RPMI8226 (cell line): Measurements from ENCODE around the gene NKD1.
A peak's percentile ranks its signal among the peaks of the same experiment; 100 is the strongest.

ENCODE experiments used
- DNase-seq: peaks from one replicate; pipeline ENCODE4 v3.0.0-alpha.2; 2015

NKD1 gene

DNA sequence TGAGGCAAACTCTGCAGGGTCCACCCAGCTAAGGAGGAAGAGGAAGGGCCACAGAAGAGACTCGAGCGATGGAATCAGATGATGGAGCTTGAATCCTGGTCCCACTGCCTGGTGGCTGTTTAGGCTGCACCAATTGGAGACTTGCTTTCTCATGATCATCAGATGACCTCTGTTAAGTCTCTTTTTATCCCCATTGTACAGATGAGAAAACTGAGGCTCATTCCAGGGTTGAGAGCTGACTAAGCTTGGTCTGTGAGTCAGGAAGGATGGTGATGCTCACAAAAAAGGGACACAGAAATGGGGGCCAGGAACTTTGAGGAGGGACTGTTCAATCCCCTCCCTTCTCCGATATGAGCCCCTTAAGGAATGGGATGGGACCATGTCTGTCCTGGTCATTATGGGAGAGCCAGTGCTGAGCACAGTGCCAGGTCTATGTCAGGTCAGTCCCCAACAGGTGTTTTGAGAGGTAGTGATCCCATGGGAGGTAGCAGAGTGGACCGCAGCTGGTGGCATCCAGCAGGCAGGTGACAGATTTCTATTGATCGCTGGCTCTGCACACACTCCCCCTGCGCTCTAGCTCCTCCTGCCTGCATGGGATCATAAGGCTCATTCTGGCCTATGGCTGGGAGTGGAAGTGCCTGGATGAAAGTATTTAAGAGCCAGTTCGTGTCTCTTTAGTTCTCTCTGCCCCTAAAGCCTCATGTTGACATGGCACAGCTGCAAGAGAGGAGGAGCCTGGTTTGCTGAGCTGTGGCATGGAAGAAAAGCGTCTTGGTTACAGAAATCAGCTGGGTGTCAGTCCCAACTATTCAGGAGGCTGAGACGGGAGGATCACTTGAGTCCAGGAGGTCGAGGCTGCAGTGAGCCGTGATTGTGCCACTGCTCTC lies 105.7 kb downstream of the NKD1 start:
- DNase-seq: no peak

DNA sequence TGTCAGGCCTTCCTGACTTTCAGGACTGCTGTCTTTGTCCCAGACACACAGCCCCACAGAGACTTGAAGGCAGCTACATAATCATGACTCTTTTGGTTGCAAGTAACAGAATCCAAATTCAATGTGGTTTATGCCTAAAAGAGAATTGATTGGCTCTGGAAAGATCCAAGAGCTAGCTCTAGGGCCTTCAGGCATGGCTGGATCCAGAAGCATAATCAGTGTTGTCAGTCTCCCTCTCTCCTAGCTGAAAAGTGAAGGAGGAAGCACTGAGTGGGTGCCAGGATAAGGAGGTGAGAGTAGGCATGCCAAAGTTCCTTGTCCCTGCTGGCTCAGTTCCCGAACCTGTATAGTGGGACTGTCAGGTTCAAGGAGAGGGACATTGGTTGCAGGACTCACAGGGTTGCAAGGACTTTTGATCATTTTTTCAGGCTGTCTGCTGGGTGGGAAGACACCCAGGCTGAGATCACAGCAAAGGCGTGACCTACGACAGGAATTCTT lies 107.4 kb downstream of the NKD1 start:
- no peak for DNase-seq

DNA sequence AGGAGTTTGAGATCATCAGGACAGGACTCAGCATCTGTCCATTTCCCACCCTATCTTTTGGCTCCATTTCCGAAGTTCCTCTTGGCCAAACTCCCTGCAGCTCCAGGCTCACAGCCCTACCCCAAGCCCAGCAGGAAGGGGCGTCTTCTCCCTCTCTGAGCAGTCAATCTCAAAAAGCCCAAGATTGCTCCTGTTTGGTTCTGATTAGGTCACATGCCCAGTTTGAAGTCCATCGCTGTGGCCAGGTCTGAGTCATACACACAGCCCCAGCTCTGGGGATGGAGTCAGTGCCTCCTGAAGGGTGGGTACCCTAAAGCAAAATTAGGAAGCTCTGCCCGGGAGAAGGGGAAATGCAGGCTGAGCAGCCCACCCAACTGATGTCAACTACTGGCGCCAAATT lies 109.0 kb downstream of the NKD1 start:
- no peak for DNase-seq

DNA sequence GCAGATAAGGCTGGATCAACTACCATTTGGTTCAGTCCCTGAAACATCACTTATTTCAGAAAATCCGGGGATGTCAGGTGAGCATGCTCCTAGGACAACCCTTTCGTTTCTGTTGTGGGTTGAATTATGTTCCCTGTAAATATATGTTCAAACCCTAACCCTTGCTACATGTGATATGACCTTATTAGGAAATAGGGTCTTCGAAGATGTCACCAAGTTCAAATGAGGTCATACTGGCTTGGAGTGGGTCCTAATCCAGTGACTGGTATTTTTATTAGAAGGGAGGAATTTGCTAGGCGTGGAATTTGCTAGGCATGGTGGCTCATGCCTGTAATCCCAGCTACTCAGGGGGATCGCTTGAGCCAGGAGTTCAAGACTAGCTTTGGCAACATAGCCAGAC lies 111.6 kb downstream of the NKD1 start:
- no peak for DNase-seq

DNA sequence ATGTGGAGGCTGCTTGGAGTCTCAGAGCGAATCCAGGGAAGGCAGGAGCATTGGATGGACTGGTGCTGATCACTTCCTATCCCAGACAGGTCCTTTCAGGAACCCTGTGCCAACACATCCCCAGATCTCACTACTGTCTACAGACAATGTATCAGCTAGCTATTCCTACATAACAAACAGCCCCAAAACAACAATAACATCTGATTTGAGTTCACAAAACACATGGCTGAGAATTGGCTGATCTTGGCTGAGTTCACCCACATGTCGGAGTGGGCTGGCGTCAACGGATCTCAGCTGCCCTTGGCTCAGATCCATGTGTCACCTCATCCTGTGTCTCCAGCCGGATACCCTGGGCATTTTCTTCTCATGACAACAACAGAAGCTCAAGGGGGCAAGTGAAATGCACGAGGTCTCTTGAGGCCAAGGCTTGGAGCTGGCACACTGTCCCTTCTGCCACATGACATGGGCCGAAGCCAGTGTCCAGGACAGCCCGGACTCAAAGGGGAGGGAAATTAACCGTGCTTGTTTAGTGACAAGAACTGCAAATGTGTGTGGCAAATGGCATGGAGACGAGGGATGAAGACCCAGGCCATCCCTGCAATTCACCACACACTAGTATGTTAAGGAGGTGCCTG lies 114.2 kb downstream of the NKD1 start:
- DNase-seq: no peak

DNA sequence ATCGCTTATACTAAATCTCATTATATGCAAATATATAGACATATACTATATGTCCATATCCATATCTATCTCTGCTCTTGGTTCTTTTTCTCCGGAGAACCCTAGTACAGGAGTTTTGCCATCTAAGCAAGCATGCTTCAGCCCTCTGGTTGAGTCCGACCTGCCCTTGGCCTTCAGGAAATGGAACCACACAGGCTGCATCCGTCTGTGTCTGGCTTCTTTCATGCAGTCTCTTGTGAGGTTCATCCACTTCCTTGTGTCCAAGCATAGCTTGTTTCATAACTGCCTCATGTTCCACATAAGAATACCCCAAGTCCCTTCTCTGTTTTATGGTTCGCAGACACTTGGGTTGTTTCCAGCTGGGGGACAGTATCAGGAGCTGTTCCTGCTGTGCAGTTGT lies 116.1 kb downstream of the NKD1 start:
- no peak for DNase-seq

DNA sequence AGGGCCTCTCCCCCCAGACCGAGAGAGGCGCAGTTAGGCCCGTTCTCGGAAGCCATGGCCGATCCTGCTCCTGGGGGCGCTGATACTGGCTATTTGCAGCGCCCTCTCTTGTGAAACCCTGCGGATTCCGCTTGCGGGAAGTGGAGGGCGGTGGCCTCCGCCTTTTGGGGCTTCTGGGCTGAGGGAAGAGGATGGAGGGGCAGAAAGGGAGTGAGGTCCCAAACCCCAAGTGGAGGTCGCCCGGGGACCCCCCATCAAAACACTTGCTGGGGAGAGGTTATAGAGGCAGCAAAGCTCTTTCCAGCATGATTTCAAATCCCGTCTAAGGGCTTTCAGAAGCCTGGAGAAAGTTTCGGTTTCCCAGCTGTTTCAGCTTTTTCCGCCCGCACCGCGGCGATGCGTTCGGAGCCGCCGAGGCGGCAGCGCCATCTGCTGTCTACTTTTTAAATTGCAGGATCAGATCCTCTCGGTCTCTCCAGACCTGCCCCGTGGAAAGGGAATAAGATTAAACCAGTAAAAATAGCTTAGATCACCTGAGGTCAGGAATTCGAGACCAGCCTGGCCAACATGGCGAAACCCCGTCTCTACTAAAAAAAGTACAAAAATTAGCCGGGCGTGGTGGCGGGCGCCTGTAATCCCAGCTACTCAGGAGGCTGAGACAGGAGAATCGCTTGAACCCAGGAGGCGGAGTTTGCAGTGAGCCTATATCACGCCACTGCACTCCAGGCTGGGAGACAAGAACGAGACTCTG lies 117.1 kb downstream of the NKD1 start:
- peak; percentile 81 for DNase-seq

DNA sequence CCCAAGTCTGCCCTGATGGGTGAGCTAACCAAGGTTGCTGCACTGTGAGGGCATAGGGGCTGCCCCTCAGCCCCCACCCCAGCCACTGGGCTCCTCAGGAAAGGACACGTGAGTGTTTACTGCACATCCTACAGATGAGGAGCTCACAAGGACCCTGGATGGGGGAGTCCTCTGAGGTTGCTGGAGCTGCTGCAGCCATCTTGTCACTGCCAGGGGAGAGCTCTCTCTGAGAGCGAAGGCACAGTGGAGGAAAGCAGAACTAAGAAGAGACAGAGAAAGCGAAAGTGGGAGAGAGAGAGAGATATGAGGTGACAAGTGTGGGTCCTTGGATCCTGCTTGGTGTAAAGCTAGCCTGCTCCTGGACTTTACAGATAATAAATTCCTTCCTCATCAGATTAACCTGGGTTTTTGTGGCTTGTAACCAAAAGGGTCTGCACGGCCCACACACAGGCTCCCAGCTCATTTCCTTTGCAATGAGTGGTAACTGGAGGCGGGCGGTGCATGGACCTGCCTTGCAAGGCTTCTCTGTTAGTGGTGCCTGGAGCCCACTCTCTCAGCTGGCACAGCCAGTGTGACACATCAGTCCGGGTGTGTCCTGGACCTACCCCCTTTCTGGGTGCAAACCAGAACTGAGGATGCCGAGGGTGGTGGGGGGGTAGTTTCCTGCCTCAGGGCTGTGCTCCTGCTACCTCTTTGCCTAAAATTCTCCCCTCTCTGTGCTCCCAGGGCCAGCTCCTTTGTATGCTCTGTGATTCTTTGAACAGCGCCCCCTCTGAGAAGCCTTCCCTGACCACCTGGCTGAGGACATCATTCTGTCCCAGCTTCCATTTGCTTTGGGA lies 118.7 kb downstream of the NKD1 start:
- DNase-seq: peak; percentile 52

DNA sequence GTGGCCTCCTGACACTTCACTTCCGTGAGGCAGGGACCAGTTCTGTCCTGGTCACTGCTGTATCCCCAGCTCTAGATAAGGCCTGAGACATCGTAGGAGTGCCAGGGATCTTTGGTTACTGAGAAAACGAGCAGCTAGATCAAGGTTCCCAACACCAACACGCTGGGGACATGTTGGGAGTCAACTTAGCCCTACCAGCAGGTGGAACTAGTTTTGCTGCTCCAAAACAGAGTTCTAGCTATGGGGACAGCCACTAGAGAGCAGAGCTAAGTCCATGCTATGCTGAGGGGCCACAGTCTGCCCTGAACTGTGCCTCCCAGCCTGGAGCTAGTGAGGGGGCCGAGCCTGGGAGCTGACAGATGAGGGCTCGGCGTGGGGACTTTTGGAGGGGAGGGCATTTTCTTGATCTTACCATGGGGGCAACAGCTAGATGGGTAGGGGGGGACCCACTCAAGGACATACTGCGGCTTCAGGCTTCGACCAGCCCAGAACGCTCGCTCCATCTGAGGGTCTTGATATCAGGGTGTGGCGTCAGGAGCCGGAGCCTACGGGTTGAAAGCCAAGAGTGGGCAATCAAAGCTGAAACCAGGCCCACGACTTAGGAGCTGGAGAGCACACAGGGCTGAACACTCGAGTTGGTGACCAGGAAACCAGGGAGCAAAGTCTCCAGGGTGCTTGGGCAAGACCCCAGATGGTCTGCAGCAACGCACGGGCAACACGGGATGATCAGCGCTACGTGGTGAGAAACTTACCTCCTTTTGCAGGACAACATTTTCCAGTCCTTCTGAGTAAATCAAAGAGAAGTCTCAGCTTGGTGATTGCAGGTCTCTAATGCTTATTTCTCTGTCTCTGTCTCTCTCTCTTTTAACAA lies 119.5 kb downstream of the NKD1 start:
- DNase-seq: peak; percentile 20

DNA sequence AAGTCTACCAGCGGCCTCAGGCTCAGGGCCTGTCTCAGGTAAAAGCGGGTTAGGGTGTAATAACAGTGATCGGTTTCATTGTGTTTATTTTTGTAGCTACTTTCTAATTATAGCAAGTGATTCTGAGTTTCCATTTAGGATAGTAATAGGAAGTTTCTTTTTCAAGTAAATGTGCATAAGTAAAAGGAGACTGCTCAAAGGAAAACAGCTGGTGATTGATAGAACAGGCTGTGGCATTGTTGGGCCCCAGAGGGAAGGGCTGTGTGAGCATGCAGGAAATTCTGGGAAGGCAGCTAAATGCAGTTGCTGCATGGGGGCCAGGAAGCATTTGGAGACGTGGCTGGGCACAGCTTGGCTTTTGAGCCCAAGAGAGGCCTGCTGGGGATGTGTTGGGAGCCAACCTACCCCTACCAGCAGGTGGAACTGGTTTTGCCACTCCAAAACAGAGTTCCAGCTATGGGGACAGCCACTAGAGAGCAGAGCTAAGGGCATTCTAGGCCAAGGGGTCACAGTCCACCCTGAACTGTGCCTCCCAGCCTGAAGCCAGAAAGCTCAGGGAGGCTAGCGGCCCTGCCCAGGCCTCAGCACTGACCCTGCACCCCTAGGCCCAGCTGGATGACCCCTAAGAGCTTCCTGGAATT lies 120.3 kb downstream of the NKD1 start:
- no peak for DNase-seq

DNA sequence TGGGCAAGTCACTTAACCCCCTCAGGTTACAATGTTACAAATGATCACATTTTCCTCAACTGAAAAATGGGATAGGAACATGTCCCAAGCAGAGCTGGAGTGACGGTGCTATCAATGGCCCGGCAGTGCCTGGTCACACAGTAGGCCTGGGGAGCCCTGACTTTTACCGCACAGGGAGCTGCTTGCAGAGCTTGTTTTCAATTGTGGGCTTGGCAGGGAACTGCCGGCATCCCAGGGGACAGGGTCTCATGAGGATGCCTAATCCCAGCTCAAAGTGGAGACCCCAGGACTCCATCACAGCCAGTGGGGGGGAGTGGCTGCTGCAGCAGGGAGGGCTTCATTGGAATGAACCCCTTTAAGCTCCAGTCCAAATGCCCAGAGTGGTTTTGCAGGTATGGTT lies 121.5 kb downstream of the NKD1 start:
- DNase-seq: no peak

DNA sequence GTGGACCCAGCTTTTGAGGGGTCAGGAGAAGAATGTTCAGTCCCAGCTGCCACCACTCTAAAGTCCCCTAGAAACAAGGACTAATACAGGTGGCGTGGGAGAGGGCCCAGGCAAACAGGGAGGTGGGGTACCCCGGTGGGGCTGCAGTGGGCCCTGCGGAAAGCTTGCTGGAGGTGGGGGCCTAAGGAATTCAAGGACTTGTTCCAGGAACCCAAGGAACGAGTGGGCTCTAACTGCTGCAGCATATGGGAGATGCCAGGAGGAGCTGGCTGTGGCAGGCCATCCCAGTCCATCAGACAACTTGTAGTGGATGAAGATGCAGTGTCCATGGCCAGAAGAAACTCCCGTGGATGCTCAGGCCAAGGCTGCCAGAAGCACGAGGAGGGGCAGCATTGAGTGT lies 122.3 kb downstream of the NKD1 start:
- no peak for DNase-seq

DNA sequence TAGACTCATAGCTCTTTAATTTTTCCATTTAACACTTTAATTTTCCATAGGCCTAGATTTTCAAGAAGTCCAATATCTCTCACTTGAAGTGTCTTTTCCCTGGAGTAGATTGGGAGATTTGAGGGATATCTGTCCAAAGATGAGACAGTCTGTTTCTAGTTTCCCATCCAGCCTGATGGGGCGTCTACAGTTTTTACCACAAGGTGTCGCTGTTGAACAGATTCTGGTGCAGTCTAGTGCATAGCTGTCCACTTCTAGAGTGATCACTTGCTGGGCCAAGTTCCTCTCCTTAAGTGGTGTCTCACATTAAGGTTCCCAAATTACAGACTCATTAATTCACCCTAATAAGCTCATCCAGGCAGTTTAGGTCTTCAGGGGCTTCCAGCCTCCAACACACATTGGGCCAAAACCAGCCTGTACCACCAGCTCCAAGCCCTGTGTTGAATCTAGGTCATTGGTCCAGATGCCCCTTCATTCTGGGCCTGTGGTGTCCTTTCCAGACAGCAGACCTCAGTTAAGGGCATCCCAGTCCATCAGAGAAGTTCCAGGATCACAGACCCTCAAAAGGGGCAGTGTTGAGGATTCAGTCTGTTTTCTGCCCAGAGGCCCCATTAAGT lies 123.6 kb downstream of the NKD1 start:
- DNase-seq: peak; percentile 77

DNA sequence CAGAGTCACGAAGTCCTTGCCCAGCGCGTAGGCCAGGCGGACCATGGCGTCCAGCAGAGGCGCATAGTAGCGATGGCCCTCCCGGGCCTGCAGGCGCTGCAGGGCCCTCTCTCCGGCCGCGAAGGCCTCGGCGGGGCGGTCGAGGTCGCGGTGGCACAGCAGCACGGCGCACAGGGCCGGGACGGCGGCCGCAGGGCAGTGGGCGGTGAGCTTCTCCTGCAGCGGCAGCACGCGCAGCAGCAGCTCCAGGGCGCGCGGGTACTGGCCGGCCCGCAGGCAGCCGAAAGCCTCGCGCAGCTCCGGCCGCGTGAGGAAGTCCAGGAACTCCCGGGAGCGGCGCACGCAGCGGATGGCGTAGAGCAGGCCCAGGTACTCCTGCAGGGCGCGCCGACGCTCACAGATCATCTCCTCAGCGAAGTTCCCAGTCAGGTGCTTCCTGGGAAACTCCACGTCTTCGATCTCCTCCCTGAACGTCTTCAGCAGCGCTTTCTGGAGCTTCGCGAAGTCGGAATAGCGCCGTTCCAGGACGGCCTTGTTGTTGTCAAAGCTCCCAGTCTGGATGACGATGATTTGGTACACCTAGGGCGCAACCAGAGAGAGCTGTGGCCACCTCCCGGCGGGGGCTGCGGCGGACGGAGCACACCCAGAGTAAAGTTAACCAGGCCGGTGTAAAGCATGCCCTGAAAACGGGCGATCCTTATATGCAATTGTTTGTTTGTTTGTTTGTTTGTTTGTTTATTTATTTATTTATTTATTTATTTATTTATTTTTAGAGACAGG lies 125.5 kb downstream of the NKD1 start:
- DNase-seq: no peak

DNA sequence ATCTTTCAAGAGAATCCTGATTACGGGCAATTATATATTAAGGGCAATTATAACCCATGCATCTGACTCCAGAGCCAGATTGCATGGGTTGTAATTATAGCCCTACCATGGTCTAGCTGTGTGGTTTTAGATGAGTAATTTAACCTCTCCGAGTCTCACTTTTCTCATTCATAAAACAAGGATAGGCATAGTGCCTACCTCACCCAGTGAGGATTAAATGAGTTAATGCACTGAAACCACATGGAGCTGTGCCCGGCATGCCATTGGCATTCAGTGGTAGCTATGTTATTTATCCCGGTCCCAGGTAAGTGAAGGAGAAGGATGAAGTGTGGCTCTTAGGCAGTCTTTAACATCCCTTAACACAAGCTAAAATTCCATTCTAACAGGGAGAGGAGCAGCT lies 126.6 kb downstream of the NKD1 start:
- no peak for DNase-seq

DNA sequence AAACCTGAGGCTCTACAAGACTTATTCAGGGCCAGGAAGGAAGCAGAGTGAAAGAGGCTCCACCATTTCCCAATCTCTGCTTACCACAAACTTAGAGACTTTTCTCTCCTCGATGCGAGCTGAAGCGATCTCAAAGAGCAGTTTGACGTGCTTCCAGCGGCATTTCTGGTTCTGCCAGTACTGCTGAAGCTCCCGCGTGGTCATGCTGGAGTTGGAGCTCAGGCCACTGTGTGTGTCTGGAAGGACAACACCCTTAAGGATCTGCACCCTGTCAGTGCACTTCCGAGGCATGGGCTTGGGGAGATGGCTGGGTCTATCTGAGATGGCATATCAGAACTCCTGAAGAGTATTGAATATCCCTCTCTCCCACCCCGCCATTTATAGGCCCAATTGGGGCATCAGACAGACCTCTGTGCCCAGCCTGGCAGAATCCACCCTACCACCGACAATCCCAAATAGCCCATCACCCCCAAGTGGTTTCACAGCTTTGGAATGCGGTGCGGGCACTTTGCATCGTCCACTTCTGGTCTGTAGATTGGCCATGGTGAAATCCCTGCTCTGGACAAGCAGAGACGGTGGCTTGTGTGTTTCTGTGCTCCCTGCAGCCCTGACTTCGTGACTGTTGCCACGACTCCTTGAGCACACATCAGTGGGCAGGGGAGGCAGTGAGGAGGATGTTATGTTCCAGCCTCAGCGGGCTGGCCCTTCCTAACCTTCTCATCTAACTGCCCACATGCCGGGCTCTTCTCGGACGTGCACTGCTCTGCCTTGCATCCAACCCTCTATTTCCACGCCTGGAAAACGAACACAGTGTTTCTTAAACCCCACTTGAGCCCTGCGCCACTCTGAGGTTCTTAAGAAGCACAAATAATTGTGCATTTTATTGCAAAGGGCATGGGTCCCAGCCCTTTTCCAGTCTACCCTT lies 127.8 kb downstream of the NKD1 start:
- no peak for DNase-seq

DNA sequence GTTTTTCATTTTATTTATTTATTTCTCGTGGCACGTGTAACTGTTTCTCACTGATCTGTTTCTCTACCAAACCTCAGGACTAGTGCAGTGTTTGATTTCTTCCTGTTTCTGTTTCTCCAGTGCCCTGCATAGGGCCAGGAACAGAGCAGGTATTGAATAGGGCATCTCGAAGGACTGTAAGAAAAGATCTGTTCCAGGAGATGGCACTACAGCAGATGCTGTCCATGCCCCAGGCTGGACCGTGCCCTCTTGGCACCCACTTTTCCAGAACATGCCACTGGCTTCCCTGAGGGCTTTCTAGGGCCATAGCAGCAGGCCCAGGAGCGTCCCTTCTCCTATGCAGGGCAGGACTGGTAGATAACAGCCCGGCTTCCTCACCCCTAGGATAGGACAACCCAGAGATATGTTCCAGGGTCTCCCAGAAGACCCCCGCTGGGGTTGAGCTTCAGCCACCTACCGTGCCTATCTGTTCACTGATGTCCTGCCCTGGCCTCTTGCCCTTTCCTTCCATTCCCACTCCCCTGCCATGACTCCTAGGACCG lies 128.6 kb downstream of the NKD1 start:
- no peak for DNase-seq

DNA sequence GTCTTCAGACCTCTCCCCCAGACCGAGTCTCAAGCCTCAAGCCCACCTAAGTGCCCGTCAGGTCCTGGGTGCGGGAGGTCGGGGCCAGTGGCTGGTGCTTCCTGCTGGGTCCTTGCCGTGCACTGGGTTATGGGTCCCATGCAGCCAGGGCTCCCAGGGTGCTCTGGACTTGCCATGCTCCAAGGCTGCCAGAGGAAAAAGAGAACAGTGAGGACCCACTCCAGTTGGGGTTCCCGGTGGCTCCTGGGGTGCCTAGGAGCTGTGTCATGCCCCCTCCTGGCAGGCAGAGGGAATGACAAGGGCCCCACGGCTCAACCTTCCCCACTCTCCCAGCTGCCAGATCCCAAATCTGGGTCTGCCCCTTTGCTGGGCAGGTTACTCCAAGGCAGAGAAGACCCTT lies 129.2 kb downstream of the NKD1 start:
- DNase-seq: no peak
